Mucosa of rectum (tissue), 2 donors: ENCODE measurements around the gene OR51V1.

Experiments
- H3K27ac ChIP-seq, 2 donors: one replicate each; pipeline ENCODE4 v1.7.0; 2013; ENCODE audit warnings: inconsistent platforms in 2 of 2, low read depth in 2 of 2, low read length in 2 of 2
- H3K27me3 ChIP-seq, 2 donors: one replicate each; pipeline ENCODE4 v1.7.0; 2013; ENCODE audit warnings: low read length in 2 of 2; ENCODE audit not compliant: control insufficient read depth in 2 of 2, insufficient read depth in 2 of 2
- H3K36me3 ChIP-seq, 2 donors: one replicate each; pipeline ENCODE4 v1.7.0; 2013; ENCODE audit warnings: low read length in 2 of 2; ENCODE audit not compliant: control insufficient read depth in 2 of 2, insufficient read depth in 2 of 2
- H3K4me1 ChIP-seq, 2 donors: one replicate each; pipeline ENCODE4 v1.7.0; 2013; ENCODE audit warnings: low read length in 2 of 2, mild to moderate bottlenecking in 1 of 2; ENCODE audit not compliant: control insufficient read depth in 2 of 2, insufficient read depth in 2 of 2
- H3K4me3 ChIP-seq, 2 donors: one replicate each; pipeline ENCODE4 v1.7.0; 2013; ENCODE audit warnings: low read length in 2 of 2
- H3K9ac ChIP-seq, 2 donors: one replicate each; pipeline ENCODE4 v1.7.0; 2013; ENCODE audit warnings: low read length in 2 of 2, low read depth in 1 of 2, mild to moderate bottlenecking in 1 of 2
- H3K9me3 ChIP-seq, 2 donors: one replicate each; pipeline ENCODE4 v1.7.0; 2013; ENCODE audit warnings: low read length in 2 of 2; ENCODE audit not compliant: control insufficient read depth in 2 of 2
- donor health status: healthy.
- donor health status: Normal muscosa, but diverticular disease.

Gene OR51V1

DNA sequence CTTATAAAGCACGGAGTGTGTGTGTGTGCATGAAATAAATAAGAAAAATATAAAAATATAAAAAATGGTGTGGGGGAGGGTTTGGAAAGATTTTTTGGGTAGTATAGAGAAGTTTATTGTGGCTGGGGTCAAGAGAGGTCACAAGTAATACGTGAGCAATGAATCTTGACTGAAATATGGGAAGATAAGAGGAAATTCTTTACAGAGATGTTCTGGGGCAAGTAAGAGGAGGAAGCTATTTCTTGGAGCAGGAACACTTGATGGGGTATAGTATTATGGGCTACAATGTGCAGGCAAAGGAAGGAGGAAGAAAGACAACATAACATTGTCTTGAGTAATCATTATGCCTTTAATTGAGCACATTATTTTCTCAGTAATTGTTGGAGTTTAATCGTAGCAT, 31.7 kb upstream of the OR51V1 start:
- Histone ChIP-seq H3K27ac (no peak overlapping the region), H3K9me3 (no peaks in the 10 kb centered on the region), H3K27me3 (no peaks in the 10 kb centered on the region), H3K4me3 (no peak overlapping the region), H3K9ac (no peak overlapping the region), H3K36me3 (no peaks in the 10 kb centered on the region), H3K4me1 (no peaks in the 10 kb centered on the region)

DNA sequence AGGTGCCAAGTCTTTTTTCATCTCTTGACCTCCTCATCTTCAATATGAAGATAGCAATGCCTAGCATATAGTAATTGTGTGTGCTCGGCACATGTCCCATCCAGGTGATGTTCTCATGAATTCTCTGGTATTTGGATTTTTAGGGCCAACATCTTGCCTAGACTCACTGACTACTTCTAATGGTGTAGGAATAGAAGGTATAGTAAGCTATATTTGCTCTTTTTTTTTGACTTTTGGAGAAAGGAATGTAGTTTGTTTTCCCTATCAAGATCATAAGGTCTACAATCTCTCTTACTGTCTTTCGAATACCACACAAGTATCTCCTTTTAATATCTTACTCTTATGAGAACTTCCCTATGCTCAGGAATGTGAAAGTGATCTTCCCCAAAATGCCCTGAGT, 30.6 kb upstream of the OR51V1 start:
- no peak overlapping the region for H3K27ac ChIP-seq
- no peak overlapping the region for H3K4me3 ChIP-seq
- H3K27me3 ChIP-seq = no peaks in the 10 kb centered on the region
- H3K9ac ChIP-seq = no peak overlapping the region
- no peaks in the 10 kb centered on the region for H3K36me3 ChIP-seq
- H3K4me1 ChIP-seq = no peaks in the 10 kb centered on the region
- no peaks in the 10 kb centered on the region for H3K9me3 ChIP-seq

DNA sequence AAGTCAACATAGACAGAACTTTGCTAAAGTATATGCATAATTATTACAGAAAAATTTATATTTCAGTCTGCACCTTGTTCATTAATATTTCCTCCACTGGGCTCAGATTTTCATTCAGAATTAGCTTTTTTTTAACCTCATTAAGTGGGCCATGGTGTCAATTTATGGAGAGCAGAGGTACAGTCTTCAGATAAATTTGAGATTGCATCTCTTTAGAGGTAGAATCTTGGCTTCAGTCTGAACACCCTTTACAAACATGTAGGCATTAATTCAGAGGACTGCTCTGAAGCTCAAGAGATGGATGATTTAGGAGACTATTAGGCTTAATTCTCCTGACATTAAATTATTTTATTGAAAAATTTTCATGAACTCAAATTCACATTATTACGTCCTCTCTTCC, 29.8 kb upstream of the OR51V1 start:
- Histone ChIP-seq H3K27me3 (no peaks in the 10 kb centered on the region), H3K9ac (no peak overlapping the region), H3K4me1 (no peaks in the 10 kb centered on the region), H3K36me3 (no peaks in the 10 kb centered on the region), H3K9me3 (no peaks in the 10 kb centered on the region), H3K27ac (no peak overlapping the region), H3K4me3 (no peak overlapping the region)

DNA sequence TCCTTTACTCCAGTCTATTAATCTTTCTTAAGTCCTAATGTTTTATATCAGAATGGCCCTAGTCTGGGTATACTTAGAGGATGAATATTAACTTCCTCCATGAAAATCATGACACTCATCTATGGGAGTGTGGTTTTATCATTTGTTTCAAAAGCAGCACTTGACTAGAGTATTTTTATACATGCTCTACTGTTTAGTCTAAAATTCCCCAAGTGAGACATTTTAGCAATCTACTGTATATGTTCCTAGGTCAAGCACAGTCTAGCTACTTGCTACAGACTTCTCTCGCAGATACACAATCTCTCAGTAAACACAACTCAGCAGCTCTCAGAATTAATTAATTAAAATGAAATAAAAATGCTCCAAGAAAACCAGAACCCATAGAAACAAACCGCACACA, 29.3 kb upstream of the OR51V1 start:
- Histone ChIP-seq H3K4me1 (no peaks in the 10 kb centered on the region), H3K27ac (no peak overlapping the region), H3K9me3 (no peaks in the 10 kb centered on the region), H3K36me3 (no peaks in the 10 kb centered on the region), H3K4me3 (no peak overlapping the region), H3K9ac (no peak overlapping the region), H3K27me3 (no peaks in the 10 kb centered on the region)

DNA sequence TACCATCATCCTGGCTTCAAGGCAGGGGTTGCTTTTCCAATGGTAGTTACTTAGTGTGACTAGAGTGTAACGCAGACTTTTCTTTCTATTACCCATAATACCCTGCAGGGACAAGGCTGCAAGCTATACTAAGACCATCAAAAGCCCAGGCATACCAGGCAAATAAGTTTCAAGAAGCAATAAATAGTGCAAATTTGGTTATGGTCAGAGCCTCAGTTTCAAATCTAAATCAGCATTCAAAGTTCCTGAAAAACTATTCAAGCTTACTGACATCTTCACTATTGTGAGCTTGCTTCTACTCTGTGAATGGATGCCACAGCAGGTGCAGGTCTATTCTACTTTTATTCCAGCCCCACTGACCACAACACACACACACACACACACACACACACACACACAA, 28.9 kb upstream of the OR51V1 start:
- no peaks in the 10 kb centered on the region for H3K36me3 ChIP-seq
- H3K27me3 ChIP-seq = no peaks in the 10 kb centered on the region
- H3K27ac ChIP-seq = no peak overlapping the region
- H3K4me3 ChIP-seq = no peak overlapping the region
- H3K4me1 ChIP-seq = no peaks in the 10 kb centered on the region
- H3K9me3 ChIP-seq = no peaks in the 10 kb centered on the region
- no peak overlapping the region for H3K9ac ChIP-seq

DNA sequence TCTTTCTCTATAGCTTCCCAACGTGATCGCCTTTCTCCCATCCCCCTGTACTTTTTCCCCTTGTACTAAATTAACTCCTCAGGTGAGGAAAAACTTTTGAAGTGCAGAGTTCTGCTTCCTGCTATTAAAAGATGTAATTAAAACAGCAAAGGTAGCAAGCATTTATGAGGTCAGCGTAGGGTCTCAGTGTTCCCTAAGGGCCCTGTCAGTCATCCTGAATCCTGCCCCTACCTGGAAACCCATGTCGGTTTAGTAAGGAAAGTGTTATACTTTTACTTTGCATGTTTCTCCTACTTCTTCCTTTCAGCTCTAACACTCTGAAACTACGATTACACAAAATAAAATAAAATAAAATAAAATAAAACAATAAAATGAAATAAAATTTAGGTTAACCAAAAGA, 27.6 kb upstream of the OR51V1 start:
- no peak overlapping the region for H3K27ac ChIP-seq
- no peak overlapping the region for H3K4me3 ChIP-seq
- H3K36me3 ChIP-seq = no peaks in the 10 kb centered on the region
- no peaks in the 10 kb centered on the region for H3K9me3 ChIP-seq
- no peak overlapping the region for H3K9ac ChIP-seq
- H3K27me3 ChIP-seq = no peaks in the 10 kb centered on the region
- H3K4me1 ChIP-seq = no peaks in the 10 kb centered on the region

DNA sequence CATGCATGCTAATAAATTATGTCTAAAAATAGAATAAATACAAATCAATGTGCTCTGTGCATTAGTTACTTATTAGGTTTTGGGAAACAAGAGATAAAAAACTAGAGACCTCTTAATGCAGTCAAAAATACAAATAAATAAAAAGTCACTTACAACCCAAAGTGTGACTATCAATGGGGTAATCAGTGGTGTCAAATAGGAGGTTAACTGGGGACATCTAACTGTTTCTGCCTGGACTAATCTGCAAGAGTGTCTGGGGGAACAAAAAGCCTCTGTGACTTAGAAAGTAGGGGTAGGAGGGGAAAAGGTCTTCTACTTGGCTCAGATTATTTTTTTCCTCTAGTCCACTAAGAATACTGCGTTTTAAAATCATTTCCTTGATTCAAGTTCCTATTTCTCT, 27.2 kb upstream of the OR51V1 start:
- H3K9ac ChIP-seq = no peak overlapping the region
- H3K27ac ChIP-seq = no peak overlapping the region
- no peak overlapping the region for H3K4me3 ChIP-seq
- no peaks in the 10 kb centered on the region for H3K36me3 ChIP-seq
- no peaks in the 10 kb centered on the region for H3K9me3 ChIP-seq
- no peaks in the 10 kb centered on the region for H3K27me3 ChIP-seq
- no peaks in the 10 kb centered on the region for H3K4me1 ChIP-seq

DNA sequence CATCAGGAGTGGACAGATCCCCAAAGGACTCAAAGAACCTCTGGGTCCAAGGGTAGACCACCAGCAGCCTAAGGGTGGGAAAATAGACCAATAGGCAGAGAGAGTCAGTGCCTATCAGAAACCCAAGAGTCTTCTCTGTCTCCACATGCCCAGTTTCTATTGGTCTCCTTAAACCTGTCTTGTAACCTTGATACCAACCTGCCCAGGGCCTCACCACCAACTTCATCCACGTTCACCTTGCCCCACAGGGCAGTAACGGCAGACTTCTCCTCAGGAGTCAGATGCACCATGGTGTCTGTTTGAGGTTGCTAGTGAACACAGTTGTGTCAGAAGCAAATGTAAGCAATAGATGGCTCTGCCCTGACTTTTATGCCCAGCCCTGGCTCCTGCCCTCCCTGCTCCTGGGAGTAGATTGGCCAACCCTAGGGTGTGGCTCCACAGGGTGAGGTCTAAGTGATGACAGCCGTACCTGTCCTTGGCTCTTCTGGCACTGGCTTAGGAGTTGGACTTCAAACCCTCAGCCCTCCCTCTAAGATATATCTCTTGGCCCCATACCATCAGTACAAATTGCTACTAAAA, 26.3 kb upstream of the OR51V1 start, which contains the start of gene HBB:
TSS of gene HBB (minus strand) at position 340 of the 579 bp plus-strand sequence. CDS start at position 290, 50 bp downstream.
- H3K27ac ChIP-seq = no peak within 1 kb of the TSS
- H3K36me3 ChIP-seq = no peaks in the 10 kb centered on the region
- H3K4me3 ChIP-seq = no peak within 1 kb of the TSS
- no peaks in the 10 kb centered on the region for H3K27me3 ChIP-seq
- no peaks in the 10 kb centered on the region for H3K4me1 ChIP-seq
- no peak within 1 kb of the TSS for H3K9ac ChIP-seq
- H3K9me3 ChIP-seq = no peaks in the 10 kb centered on the region

DNA sequence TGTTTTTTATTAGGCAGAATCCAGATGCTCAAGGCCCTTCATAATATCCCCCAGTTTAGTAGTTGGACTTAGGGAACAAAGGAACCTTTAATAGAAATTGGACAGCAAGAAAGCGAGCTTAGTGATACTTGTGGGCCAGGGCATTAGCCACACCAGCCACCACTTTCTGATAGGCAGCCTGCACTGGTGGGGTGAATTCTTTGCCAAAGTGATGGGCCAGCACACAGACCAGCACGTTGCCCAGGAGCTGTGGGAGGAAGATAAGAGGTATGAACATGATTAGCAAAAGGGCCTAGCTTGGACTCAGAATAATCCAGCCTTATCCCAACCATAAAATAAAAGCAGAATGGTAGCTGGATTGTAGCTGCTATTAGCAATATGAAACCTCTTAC, 25.0 kb upstream of the OR51V1 start:
- no peaks in the 10 kb centered on the region for H3K36me3 ChIP-seq
- H3K27ac ChIP-seq = no peak overlapping the region

DNA sequence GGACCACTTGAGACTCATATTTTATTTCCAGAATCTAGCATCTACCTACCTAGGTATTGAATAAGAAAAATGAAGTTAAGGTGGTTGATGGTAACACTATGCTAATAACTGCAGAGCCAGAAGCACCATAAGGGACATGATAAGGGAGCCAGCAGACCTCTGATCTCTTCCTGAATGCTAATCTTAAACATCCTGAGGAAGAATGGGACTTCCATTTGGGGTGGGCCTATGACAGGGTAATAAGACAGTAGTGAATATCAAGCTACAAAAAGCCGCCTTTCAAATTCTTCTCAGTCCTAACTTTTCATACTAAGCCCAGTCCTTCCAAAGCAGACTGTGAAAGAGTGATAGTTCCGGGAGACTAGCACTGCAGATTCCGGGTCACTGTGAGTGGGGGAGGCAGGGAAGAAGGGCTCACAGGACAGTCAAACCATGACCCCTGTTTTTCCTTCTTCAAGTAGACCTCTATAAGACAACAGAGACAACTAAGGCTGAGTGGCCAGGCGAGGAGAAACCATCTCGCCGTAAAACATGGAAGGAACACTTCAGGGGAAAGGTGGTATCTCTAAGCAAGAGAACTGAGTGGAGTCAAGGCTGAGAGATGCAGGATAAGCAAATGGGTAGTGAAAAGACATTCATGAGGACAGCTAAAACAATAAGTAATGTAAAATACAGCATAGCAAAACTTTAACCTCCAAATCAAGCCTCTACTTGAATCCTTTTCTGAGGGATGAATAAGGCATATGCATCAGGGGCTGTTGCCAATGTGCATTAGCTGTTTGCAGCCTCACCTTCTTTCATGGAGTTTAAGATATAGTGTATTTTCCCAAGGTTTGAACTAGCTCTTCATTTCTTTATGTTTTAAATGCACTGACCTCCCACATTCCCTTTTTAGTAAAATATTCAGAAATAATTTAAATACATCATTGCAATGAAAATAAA, 24.3 kb upstream of the OR51V1 start:
- Histone ChIP-seq H3K4me3 (no peak overlapping the region), H3K9me3 (no peaks in the 10 kb centered on the region), H3K36me3 (no peaks in the 10 kb centered on the region), H3K9ac (no peak overlapping the region), H3K27ac (no peak overlapping the region), H3K27me3 (no peaks in the 10 kb centered on the region), H3K4me1 (no peaks in the 10 kb centered on the region)

More for the DNA sequence above, 25.0 kb upstream of the OR51V1 start:
- H3K4me1 ChIP-seq = no peaks in the 10 kb centered on the region
- H3K4me3 ChIP-seq = no peak overlapping the region
- no peaks in the 10 kb centered on the region for H3K27me3 ChIP-seq
- no peak overlapping the region for H3K9ac ChIP-seq
- H3K9me3 ChIP-seq = no peaks in the 10 kb centered on the region
